Lung (tissue), 12 donors: ENCODE results near the gene RAET1L. TPM values are rescaled to one million over a fixed set of nuclear protein-coding genes. Genes with fewer than 3 reads are reported as not detected.

ENCODE experiments used
- ATAC-seq: fragments of 200-7000 bp; cut with Tn5 transposase; one replicate; pipeline ENCODE4 v1.9.1; 2020; ENCODE audit warnings: moderate number of reproducible peaks; ENCODE audit not compliant: insufficient read depth, low FRiP score
- DNase-seq, 3 donors: peaks; one replicate each; pipeline ENCODE4 v3.0.0-alpha.2; 2013 to 2017
- H3K27ac ChIP-seq, 2 donors: one replicate each; pipeline ENCODE4 v1.5.1; 2013; ENCODE audit warnings: mild to moderate bottlenecking in 2 of 2, moderate library complexity in 2 of 2, control low read depth in 1 of 2, inconsistent platforms in 1 of 2, low read depth in 1 of 2, low read length in 1 of 2
- H3K27me3 ChIP-seq, 3 donors: one replicate each; pipeline ENCODE4 v1.5.1; 2013; ENCODE audit warnings: low read length in 2 of 3; ENCODE audit not compliant: control insufficient read depth in 3 of 3, insufficient read depth in 3 of 3
- H3K36me3 ChIP-seq, 4 donors: one replicate each; pipeline ENCODE4 v1.5.1; 2013; ENCODE audit warnings: low read length in 4 of 4, mild to moderate bottlenecking in 1 of 4, moderate library complexity in 1 of 4; ENCODE audit not compliant: control insufficient read depth in 4 of 4, insufficient read depth in 4 of 4
- H3K4me1 ChIP-seq, 5 donors: one replicate each; pipeline ENCODE4 v1.5.1; 2013; ENCODE audit warnings: low read length in 5 of 5, mild to moderate bottlenecking in 2 of 5, moderate library complexity in 1 of 5; ENCODE audit not compliant: control insufficient read depth in 5 of 5, insufficient read depth in 5 of 5
- H3K4me3 ChIP-seq: one replicate; pipeline ENCODE4 v1.5.1; 2013; ENCODE audit warnings: mild to moderate bottlenecking, control low read depth, moderate library complexity
- H3K9ac ChIP-seq, 2 donors: one replicate each; pipeline ENCODE4 v1.5.1; 2013; ENCODE audit warnings: low read length in 2 of 2, control low read depth in 1 of 2; ENCODE audit not compliant: insufficient read depth in 1 of 2
- H3K9me3 ChIP-seq, 4 donors: one replicate each; pipeline ENCODE4 v1.5.1; 2013; ENCODE audit warnings: low read length in 3 of 4, mild to moderate bottlenecking in 1 of 4, moderate library complexity in 1 of 4; ENCODE audit not compliant: control insufficient read depth in 4 of 4, insufficient read depth in 3 of 4
- WGBS, 2 donors: extraction: QIAGEN DNeasy Blood & Tissue Kit; methylation state at CpG; one replicate each; pipeline ENCODE4 v1.1.7; 2013; 5-methylcytosine and 5-hydroxymethylcytosine counted together
- polyA plus RNA-seq, 2 donors: library from polyadenylated mRNA; stranded (reverse); fragments of 200-250 nt; gene quantifications; one replicate each; pipeline ENCODE4 v1.2.1, GENCODE V29; 2013
- total RNA-seq, 2 donors: library from RNA; depleted of rRNA in 1 of 2; stranded (reverse); fragments of >200 nt in 1 of 2; gene quantifications; one replicate each; pipeline ENCODE4 v1.2.1, GENCODE V29; 2014 to 2021
- TF ChIP-seq, protein P1 (sequence below): IDR thresholded peaks from 2 replicates; pipeline ENCODE4 v1.5.1; 2012; ENCODE audit warnings: mild to moderate bottlenecking; ENCODE audit errors: control extremely low read depth, extremely low read depth
- donor health status: control.
- donor health status: control.
- donor health status: Bipolar disorder and iron deficiency.
- donor health status: healthy.
- donor health status: DM: yes; HTN: yes; CAD: no.

Gene RAET1L
- total and polyA plus RNA-seq, 4 donors, result 0.06 TPM; not detected in 3

DNA sequence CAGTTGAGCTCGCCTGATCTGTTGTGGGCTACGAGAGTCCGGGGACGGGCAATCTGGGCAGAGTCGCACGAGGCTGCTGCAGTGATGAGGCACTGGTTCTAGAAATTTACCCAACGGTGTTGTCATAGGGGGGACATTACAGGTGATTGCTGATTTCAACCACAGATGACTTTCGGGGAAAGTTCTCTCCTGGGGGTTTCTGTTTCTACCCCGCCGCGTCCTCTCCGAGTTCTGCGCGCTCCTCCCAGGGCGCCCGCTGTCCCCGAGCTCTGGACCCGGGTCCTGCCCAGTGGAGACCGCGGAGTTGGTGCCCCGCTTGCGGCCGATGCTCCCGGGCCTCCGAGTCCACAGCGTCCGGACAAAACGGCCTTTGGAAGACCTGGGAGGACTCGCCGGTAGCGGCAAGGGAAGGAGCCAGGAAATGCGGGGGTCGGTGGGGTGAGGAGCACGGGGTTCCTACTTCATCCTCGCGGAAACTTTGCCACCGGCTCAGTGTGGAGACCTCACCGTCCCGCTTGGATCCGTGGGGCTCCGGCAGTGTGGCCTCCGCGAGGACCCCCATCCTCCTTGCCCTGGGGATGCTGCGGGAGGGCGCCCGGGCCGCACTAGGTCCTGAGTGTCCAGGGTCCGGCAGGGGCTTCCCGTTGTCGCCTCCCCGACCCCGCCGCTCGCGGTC, 12.3 kb upstream of the RAET1L start:
- DNase-seq (no peak), ATAC-seq (no peak)
- TF ChIP-seq, protein P1, sequence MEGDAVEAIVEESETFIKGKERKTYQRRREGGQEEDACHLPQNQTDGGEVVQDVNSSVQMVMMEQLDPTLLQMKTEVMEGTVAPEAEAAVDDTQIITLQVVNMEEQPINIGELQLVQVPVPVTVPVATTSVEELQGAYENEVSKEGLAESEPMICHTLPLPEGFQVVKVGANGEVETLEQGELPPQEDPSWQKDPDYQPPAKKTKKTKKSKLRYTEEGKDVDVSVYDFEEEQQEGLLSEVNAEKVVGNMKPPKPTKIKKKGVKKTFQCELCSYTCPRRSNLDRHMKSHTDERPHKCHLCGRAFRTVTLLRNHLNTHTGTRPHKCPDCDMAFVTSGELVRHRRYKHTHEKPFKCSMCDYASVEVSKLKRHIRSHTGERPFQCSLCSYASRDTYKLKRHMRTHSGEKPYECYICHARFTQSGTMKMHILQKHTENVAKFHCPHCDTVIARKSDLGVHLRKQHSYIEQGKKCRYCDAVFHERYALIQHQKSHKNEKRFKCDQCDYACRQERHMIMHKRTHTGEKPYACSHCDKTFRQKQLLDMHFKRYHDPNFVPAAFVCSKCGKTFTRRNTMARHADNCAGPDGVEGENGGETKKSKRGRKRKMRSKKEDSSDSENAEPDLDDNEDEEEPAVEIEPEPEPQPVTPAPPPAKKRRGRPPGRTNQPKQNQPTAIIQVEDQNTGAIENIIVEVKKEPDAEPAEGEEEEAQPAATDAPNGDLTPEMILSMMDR, result no peak
- H3K9me3 ChIP-seq, result no peaks in the 10 kb centered on the region
- H3K4me1 ChIP-seq, result peaks cover 0 to 13% (median 5%) of the 10 kb centered on the region in 5 donors
- no peak overlapping the region for H3K9ac ChIP-seq
- peaks cover 0 to 92% (median 63%) of the 10 kb centered on the region in 3 donors for H3K27me3 ChIP-seq
- H3K36me3 ChIP-seq, result no peaks in the 10 kb centered on the region
- WGBS, 2 donors, result 2 to 4% methylated on average over 55 of the region's 55 CpGs
- no peak overlapping the region for H3K4me3 ChIP-seq
- no peak overlapping the region for H3K27ac ChIP-seq

GRCh38 chr6:150036081-150036480, 10.7 kb upstream of the RAET1L start:
- 81 to 83% methylated on average over 5 of the region's 5 CpGs for WGBS, 2 donors
- Histone ChIP-seq H3K9ac (no peak overlapping the region), H3K4me1 (peaks cover 0 to 13% (median 5%) of the 10 kb centered on the region in 5 donors), H3K27me3 (peaks cover 0 to 88% (median 60%) of the 10 kb centered on the region in 3 donors), H3K9me3 (no peaks in the 10 kb centered on the region), H3K4me3 (no peak overlapping the region), H3K36me3 (no peaks in the 10 kb centered on the region), H3K27ac (no peak overlapping the region)
- ATAC-seq (no peak), DNase-seq (no peak)
- TF ChIP-seq, protein P1, result no peak

DNA sequence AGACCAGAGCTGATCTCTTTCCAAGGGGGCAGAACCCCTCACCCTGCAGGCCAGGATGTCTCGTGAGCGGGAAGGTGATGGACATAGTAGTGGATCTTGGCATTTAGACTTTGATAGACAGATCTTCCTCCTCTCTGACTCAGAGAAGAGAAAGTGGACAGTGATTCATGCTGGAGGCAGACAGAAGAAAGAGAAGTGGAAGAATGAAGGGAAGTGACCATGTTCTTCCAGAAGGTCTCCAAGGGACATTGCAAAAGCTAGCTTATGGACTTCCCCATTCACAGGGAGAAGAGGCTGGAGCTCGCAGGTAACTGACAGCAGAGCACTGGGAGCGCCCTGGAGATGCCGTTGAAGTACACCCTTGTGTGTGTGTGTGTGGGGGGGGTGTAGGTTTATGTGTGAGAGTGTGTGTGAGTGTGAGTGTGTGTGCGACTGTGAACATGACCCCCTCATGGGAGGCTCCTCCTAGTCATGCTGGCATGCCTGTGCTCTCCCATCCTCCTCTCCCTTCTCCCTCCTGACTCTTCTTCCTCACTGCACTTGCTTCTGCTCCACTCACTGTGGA, 8.0 kb upstream of the RAET1L start:
- Histone ChIP-seq H3K9me3 (no peaks in the 10 kb centered on the region), H3K9ac (no peak overlapping the region), H3K27me3 (peaks cover 0 to 66% (median 39%) of the 10 kb centered on the region in 3 donors), H3K4me3 (no peak overlapping the region), H3K27ac (no peak overlapping the region), H3K4me1 (peaks cover 0 to 11% (median 5%) of the 10 kb centered on the region in 5 donors), H3K36me3 (no peaks in the 10 kb centered on the region)
- TF ChIP-seq, protein P1, result no peak
- 83 to 86% methylated on average over 6 of the region's 6 CpGs for WGBS, 2 donors
- ATAC-seq (no peak), DNase-seq (no peak)
